Mammary microvascular endothelial cell (primary cell): ENCODE data around the gene LNPEP. TPM values are rescaled to one million over a fixed set of nuclear protein-coding genes. Genes with fewer than 3 reads are reported as not detected.

Experiments
- total RNA-seq: library from RNA; depleted of rRNA; stranded (reverse); fragments of >200 nt; gene quantifications from 2 replicates; pipeline ENCODE4 v1.2.3, GENCODE V29; 2015

Gene LNPEP
- total RNA-seq = 15.9 and 16.8 TPM in 2 replicates

DNA sequence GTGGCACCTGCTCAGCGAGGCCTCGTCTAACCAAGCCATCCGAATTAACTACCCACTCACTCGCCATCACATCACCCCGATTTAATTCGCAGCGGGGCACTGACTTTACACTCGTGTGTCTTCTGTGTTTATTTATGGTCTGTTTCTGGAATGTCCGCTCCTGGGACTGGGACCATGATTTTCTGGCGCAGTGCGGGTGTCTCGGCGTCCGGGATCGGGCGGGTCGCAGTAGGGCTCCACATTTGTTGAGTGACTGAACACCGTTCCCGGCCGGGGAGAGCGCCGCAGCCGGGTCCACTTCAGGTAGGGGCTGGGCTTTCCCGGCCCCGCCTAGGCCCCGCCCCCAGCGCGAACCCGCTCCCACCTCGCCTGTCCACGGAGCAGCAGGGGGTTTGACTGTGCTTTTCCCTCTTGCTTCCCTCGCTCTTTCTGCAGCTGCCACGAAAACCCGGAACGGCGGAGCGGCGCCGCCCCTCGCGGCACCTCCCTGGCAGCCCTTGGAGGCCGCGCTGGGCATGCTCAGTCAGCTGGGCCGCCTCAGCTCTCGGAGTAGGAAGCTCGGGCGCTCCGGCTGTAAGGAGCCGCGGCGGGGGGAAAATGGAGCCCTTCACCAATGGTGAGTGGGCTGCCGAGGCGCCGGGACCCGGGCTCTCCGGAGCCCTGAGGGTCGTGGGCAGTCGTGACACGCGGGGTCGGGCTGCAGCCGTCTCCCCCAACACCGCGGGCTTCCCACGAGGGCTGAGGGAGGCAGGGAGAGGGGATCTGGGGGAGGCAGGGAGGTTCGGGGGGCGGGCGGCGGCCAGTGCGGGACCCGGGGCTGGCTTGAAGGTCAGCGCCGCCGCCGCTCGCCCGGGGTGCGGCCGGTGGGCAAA, at the start of gene LNPEP:
LNPEP (plus strand) TSS at position 522 of the 872 bp plus-strand sequence; CDS start at position 598, 76 bp downstream.

Other genes with a start within 250 kb of the LNPEP start
- gene ERAP1, start 128.1 kb upstream of the LNPEP start, total RNA-seq = 69.8 and 71.2 TPM in 2 replicates
- gene ERAP2, start 59.6 kb upstream of the LNPEP start, total RNA-seq = 7.0 and 7.3 TPM in 2 replicates
- not detected in 2 replicates for gene LIX1, start 206.5 kb downstream of the LNPEP start, total RNA-seq
- 12.8 and 14.5 TPM in 2 replicates for gene RIOK2, start 247.2 kb downstream of the LNPEP start, total RNA-seq